HG03196 (cell line): ENCODE results near the gene ZNF133.

Source experiments
- ATAC-seq: cut with Tn5 transposase; IDR thresholded peaks from one replicate; pipeline ENCODE4 v1.9.1; 2021; ENCODE audit not compliant: unreplicated experiment

ZNF133 gene

GRCh38 chr20:18360635-18361034 is 72.3 kb downstream of the ZNF133 start:
- no peak for ATAC-seq

- no peak for ATAC-seq
Measured at GRCh38 chr20:18361678-18362077, 73.4 kb downstream of the ZNF133 start.

GRCh38 chr20:18362916-18363315 is 74.6 kb downstream of the ZNF133 start:
- ATAC-seq: no peak

GRCh38 chr20:18363708-18364107 is 75.4 kb downstream of the ZNF133 start:
- no peak for ATAC-seq

GRCh38 chr20:18364768-18365167 is 76.4 kb downstream of the ZNF133 start:
- no peak for ATAC-seq
